Liver (tissue), 9 donors: ENCODE measurements around the gene VWA3B. TPM values are rescaled to one million over a fixed set of nuclear protein-coding genes. Genes with fewer than 3 reads are reported as not detected.

Experiments
- DNase-seq: peaks from one replicate; pipeline ENCODE4 v3.0.0-alpha.2; 2017; ENCODE audit warnings: low spot score
- H3K27ac ChIP-seq, 2 donors: one replicate each; pipeline ENCODE4 v1.7.0; 2013; ENCODE audit warnings: inconsistent platforms in 2 of 2, low read length in 2 of 2, control low read depth in 1 of 2, low read depth in 1 of 2, mild to moderate bottlenecking in 1 of 2
- H3K27me3 ChIP-seq, 4 donors: one replicate each; pipeline versions ENCODE4 v1.6.1 to v1.7.0; 2013; ENCODE audit warnings: low read length in 3 of 4, inconsistent platforms in 1 of 4, mild to moderate bottlenecking in 1 of 4, moderate library complexity in 1 of 4; ENCODE audit not compliant: control insufficient read depth in 4 of 4, insufficient read depth in 4 of 4
- H3K36me3 ChIP-seq, 4 donors: one replicate each; pipeline versions ENCODE4 v1.6.1 to v1.7.0; 2013; ENCODE audit warnings: low read length in 3 of 4, mild to moderate bottlenecking in 3 of 4, low read depth in 1 of 4, moderate library complexity in 1 of 4; ENCODE audit not compliant: control insufficient read depth in 4 of 4, insufficient read depth in 3 of 4
- H3K4me1 ChIP-seq, 4 donors: one replicate each; pipeline versions ENCODE4 v1.6.1 to v1.7.0; 2013; ENCODE audit warnings: low read length in 3 of 4, mild to moderate bottlenecking in 3 of 4, moderate library complexity in 1 of 4; ENCODE audit not compliant: control insufficient read depth in 4 of 4, insufficient read depth in 4 of 4
- H3K4me3 ChIP-seq, 3 donors: one replicate each; pipeline versions ENCODE4 v1.6.1 to v1.7.0; 2013; ENCODE audit warnings: low read length in 3 of 3, control low read depth in 1 of 3, low read depth in 1 of 3, mild to moderate bottlenecking in 1 of 3
- H3K9ac ChIP-seq, 2 donors: one replicate each; pipeline ENCODE4 v1.7.0; 2013; ENCODE audit warnings: low read length in 2 of 2, mild to moderate bottlenecking in 2 of 2, moderate library complexity in 2 of 2, control low read depth in 1 of 2, low read depth in 1 of 2
- H3K9me3 ChIP-seq, 4 donors: one replicate each; pipeline versions ENCODE4 v1.6.1 to v1.7.0; 2013; ENCODE audit warnings: low read length in 3 of 4; ENCODE audit not compliant: control insufficient read depth in 4 of 4
- EGR1 ChIP-seq, 2 donors: IDR thresholded peaks; 2 replicates each; pipeline ENCODE4 v1.6.1; 2016 to 2018; ENCODE audit warnings: antibody characterized with exemption in 2 of 2, low read depth in 2 of 2
- FOXA1 ChIP-seq: IDR thresholded peaks from 2 replicates; pipeline ENCODE4 v1.6.1; 2016; ENCODE audit warnings: antibody characterized with exemption
- FOXA2 ChIP-seq: IDR thresholded peaks from 2 replicates; pipeline ENCODE4 v1.6.1; 2016; ENCODE audit warnings: antibody characterized with exemption
- HNF4A ChIP-seq, 2 donors: conservative IDR thresholded peaks; 2 replicates each; pipeline ENCODE4 v1.6.1; 2016; ENCODE audit warnings: antibody characterized with exemption in 2 of 2, mild to moderate bottlenecking in 2 of 2
- HNF4G ChIP-seq: IDR thresholded peaks from 2 replicates; pipeline ENCODE4 v1.6.1; 2016; ENCODE audit warnings: antibody characterized with exemption
- RAD21 ChIP-seq, 2 donors: IDR thresholded peaks; 2 replicates each; pipeline ENCODE4 v1.6.1; 2016; ENCODE audit warnings: antibody characterized with exemption in 2 of 2, mild to moderate bottlenecking in 2 of 2
- RXRA ChIP-seq, 2 donors: IDR thresholded peaks; 2 replicates each; pipeline ENCODE4 v1.6.1; 2017 to 2018; ENCODE audit warnings: antibody characterized with exemption in 2 of 2, mild to moderate bottlenecking in 1 of 2
- SP1 ChIP-seq: IDR thresholded peaks from 2 replicates; pipeline ENCODE4 v1.6.1; 2018; ENCODE audit warnings: antibody characterized with exemption, mild to moderate bottlenecking
- TAF1 ChIP-seq: conservative IDR thresholded peaks from 2 replicates; pipeline ENCODE4 v1.6.1; 2016; ENCODE audit warnings: antibody characterized with exemption, mild to moderate bottlenecking
- YY1 ChIP-seq: IDR thresholded peaks from 2 replicates; pipeline ENCODE4 v1.6.1; 2016; ENCODE audit warnings: antibody characterized with exemption, mild to moderate bottlenecking
- WGBS: extraction: QIAGEN DNeasy Blood & Tissue Kit; methylation state at CpG from one replicate; pipeline ENCODE4 v1.1.7; 2013; 5-methylcytosine and 5-hydroxymethylcytosine counted together
- polyA plus RNA-seq, 2 donors: library from polyadenylated mRNA; stranded (reverse) in 1 of 2; unstranded in 1 of 2; fragments of 200-250 nt in 1 of 2; fragments of >200 nt in 1 of 2; fragmentation: Nextera tagmentation in 1 of 2; extraction: Ambion mirVana in 1 of 2; gene quantifications; one replicate each; pipeline versions ENCODE4 v1.2.1 to v1.2.3, GENCODE V29; 2013 to 2015
- total RNA-seq, 2 donors: library from RNA; depleted of rRNA; stranded (reverse); fragments of >200 nt; gene quantifications; one replicate each; pipeline ENCODE4 v1.2.3, GENCODE V29; 2014
- TF ChIP-seq, protein P1 (sequence below): IDR thresholded peaks from 2 replicates; pipeline ENCODE4 v1.6.1; 2016; ENCODE audit warnings: antibody characterized with exemption
- TF ChIP-seq, protein P2 (sequence below): fragments of 150-350 bp; IDR thresholded peaks from 2 replicates; pipeline ENCODE4 v1.5.1; 2017; ENCODE audit warnings: improper control_type of control experiment, low read depth, low read length; ENCODE audit not compliant: missing input control
- TF ChIP-seq, protein P3 (sequence below): IDR thresholded peaks from 2 replicates; pipeline ENCODE4 v1.6.1; 2016; ENCODE audit warnings: antibody characterized with exemption, mild to moderate bottlenecking
- TF ChIP-seq, protein P4 (sequence below): IDR thresholded peaks from 2 replicates; pipeline ENCODE4 v1.6.1; 2016; ENCODE audit warnings: antibody characterized with exemption
- TF ChIP-seq, protein P5 (sequence below): IDR thresholded peaks from 2 replicates; pipeline ENCODE4 v1.6.1; 2016; ENCODE audit warnings: antibody characterized with exemption
- donor health status: healthy.
- donor health status: healthy.
- donor health status: healthy.
- donor health status: healthy.
- donor health status: healthy.

VWA3B gene
- total and polyA plus RNA-seq, 4 donors: 0.08 TPM; not detected in 3

DNA sequence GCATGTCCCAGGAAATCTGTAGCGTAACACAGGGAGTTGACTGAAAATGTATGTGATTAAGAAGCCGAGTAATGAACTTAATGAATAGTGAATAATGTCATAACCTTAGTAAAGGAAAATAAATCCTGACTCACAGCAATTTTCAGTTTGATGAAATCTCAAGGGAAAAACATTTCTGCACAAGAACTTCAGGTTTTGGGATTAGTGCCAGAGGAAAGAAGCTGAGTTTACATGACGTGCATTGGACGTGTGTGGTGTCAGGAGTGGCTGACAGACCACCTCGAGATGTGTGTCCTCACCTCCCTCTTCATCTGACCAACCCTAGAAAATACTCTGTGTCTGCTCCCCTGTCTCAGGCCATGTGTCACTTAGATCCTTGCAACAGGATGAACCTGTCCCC, 39.1 kb downstream of the VWA3B start:
- no peaks in the 10 kb centered on the region for H3K36me3 ChIP-seq
- TF ChIP-seq SP1: no peak
- TF ChIP-seq, protein P1, sequence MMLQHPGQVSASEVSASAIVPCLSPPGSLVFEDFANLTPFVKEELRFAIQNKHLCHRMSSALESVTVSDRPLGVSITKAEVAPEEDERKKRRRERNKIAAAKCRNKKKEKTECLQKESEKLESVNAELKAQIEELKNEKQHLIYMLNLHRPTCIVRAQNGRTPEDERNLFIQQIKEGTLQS: no peak
- no peak overlapping the region for H3K4me3 ChIP-seq
- H3K4me1 ChIP-seq: no peaks in the 10 kb centered on the region
- DNase-seq: no peak
- H3K9me3 ChIP-seq: no peaks in the 10 kb centered on the region
- 86% methylated on average over 5 of the region's 5 CpGs for WGBS
- H3K9ac ChIP-seq: no peak overlapping the region
- no peak overlapping the region for H3K27ac ChIP-seq
- H3K27me3 ChIP-seq: no peaks in the 10 kb centered on the region

DNA sequence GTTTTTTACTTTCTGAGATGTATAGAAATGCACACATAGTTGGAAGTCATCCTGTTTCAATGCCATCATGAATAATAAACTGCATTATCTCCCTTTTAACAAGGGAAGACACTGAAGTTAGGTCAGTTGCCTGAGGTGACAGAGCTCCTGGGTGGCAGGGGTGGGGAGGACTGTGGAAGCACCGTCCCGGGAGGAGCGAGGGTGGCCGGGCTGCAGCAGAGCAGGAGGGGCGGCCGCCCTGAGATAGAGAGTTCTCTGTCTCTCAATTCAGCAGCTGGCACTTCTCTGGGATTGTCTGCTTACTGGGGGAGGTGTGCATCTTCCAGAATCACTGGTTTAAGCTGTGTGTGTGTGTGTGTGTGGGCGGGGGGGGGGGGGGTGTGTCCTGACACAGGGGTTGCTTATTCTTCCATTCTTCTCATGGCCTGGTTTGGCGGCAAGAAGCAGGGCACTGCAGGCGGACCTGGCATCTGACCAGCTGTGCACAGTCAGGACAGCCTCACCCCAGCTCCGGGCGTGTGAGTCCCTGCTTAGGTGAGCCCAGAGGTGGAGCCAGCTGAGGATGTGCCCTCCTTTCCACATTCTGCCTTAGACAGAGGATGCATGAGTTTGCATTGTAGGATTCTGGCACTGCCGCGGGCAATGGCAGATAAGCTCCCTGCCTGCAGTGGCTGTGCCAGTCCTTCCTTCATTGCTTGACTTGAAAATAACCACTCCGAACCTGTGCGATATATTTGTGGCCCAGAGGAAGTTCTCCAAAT, 40.4 kb downstream of the VWA3B start:
- DNase-seq: no peak
- Histone ChIP-seq H3K27ac (no peak overlapping the region), H3K27me3 (no peaks in the 10 kb centered on the region), H3K36me3 (no peaks in the 10 kb centered on the region), H3K4me1 (no peaks in the 10 kb centered on the region), H3K9ac (no peak overlapping the region), H3K4me3 (no peak overlapping the region), H3K9me3 (no peaks in the 10 kb centered on the region)
- TF ChIP-seq, protein P2, sequence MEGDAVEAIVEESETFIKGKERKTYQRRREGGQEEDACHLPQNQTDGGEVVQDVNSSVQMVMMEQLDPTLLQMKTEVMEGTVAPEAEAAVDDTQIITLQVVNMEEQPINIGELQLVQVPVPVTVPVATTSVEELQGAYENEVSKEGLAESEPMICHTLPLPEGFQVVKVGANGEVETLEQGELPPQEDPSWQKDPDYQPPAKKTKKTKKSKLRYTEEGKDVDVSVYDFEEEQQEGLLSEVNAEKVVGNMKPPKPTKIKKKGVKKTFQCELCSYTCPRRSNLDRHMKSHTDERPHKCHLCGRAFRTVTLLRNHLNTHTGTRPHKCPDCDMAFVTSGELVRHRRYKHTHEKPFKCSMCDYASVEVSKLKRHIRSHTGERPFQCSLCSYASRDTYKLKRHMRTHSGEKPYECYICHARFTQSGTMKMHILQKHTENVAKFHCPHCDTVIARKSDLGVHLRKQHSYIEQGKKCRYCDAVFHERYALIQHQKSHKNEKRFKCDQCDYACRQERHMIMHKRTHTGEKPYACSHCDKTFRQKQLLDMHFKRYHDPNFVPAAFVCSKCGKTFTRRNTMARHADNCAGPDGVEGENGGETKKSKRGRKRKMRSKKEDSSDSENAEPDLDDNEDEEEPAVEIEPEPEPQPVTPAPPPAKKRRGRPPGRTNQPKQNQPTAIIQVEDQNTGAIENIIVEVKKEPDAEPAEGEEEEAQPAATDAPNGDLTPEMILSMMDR: no peak
- TF ChIP-seq, protein P3, sequence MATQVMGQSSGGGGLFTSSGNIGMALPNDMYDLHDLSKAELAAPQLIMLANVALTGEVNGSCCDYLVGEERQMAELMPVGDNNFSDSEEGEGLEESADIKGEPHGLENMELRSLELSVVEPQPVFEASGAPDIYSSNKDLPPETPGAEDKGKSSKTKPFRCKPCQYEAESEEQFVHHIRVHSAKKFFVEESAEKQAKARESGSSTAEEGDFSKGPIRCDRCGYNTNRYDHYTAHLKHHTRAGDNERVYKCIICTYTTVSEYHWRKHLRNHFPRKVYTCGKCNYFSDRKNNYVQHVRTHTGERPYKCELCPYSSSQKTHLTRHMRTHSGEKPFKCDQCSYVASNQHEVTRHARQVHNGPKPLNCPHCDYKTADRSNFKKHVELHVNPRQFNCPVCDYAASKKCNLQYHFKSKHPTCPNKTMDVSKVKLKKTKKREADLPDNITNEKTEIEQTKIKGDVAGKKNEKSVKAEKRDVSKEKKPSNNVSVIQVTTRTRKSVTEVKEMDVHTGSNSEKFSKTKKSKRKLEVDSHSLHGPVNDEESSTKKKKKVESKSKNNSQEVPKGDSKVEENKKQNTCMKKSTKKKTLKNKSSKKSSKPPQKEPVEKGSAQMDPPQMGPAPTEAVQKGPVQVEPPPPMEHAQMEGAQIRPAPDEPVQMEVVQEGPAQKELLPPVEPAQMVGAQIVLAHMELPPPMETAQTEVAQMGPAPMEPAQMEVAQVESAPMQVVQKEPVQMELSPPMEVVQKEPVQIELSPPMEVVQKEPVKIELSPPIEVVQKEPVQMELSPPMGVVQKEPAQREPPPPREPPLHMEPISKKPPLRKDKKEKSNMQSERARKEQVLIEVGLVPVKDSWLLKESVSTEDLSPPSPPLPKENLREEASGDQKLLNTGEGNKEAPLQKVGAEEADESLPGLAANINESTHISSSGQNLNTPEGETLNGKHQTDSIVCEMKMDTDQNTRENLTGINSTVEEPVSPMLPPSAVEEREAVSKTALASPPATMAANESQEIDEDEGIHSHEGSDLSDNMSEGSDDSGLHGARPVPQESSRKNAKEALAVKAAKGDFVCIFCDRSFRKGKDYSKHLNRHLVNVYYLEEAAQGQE: no peak
- TF ChIP-seq, protein P4, sequence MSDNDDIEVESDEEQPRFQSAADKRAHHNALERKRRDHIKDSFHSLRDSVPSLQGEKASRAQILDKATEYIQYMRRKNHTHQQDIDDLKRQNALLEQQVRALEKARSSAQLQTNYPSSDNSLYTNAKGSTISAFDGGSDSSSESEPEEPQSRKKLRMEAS: no peak
- no peak for TF ChIP-seq HNF4A (conservative IDR thresholded peaks at IDR 0.05)
- TF ChIP-seq FOXA2: no peak
- TF ChIP-seq TAF1: no peak
- TF ChIP-seq, protein P5, sequence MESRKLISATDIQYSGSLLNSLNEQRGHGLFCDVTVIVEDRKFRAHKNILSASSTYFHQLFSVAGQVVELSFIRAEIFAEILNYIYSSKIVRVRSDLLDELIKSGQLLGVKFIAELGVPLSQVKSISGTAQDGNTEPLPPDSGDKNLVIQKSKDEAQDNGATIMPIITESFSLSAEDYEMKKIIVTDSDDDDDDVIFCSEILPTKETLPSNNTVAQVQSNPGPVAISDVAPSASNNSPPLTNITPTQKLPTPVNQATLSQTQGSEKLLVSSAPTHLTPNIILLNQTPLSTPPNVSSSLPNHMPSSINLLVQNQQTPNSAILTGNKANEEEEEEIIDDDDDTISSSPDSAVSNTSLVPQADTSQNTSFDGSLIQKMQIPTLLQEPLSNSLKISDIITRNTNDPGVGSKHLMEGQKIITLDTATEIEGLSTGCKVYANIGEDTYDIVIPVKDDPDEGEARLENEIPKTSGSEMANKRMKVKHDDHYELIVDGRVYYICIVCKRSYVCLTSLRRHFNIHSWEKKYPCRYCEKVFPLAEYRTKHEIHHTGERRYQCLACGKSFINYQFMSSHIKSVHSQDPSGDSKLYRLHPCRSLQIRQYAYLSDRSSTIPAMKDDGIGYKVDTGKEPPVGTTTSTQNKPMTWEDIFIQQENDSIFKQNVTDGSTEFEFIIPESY: no peak
- no peak for TF ChIP-seq EGR1 (IDR thresholded peaks at IDR 0.05; ENCODE audit: low read depth in 2 of 2)
- no peak for TF ChIP-seq RAD21 (IDR thresholded peaks at IDR 0.05)
- TF ChIP-seq HNF4G: no peak
- TF ChIP-seq RXRA (IDR thresholded peaks at IDR 0.05): no peak
- no peak for TF ChIP-seq FOXA1
- TF ChIP-seq YY1: no peak
- 81% methylated on average over 15 of the region's 15 CpGs for WGBS
